ENCODE data around the gene GOLT1A.
A peak's percentile ranks its signal among the peaks of the same experiment; 100 is the strongest.

Gene GOLT1A

DNA sequence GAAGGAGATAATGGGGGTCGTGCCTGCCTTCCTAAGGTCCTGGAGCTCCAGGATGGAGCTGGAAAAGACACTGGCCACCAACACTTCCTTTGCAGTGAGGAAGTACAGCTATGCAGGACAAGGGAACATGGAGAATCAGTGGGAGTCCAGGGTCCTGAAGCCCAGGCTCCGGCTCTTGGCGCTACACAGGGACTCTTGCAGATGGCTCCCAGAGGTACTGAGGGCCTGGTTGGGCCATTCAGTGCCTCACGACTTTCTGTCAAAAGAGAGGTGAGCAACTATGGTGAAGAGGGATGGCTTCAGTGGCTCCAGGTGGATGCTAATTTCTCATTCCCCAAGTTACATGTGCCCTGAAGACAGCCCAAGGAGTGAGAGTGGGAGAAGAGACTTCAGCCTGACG, 60.1 kb downstream of the GOLT1A start:
- DNase-seq: no peak

DNA sequence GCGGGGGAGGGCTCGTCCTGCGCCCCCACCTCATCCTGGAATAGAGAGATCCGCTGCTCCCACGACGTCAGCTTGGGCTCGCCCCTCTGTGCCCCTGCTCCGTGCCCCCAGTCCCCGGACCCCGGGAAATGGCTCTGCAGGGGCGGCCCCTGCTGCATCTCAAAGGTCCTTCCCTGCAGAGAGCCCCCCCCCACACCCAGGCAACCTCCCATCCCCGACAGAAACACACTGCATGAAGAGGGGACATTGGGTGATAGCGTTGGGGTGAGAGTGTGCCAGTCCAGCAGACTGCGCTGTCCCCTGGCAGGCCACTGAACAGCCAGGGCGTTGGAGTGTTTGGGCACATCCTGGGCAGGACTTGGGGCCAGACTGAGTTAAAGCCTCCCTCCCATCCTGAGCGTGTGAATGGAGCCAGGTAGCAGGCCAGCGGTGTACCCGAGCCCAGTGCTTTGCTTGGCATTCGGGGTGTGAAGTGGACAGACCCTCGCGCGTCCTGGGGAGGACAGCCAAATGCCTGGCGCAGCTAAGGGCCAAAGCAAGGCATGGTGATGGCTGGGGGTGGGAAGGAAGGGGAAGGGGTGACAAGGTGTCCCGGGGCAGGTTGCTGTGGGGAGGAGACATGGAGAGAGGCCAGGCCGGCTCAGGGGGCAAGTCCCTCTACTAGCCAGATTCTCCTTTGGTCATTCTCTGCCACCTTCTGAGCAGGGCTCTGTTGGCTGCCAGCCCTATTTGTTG, 61.3 kb downstream of the GOLT1A start:
- DNase-seq: no peak

DNA sequence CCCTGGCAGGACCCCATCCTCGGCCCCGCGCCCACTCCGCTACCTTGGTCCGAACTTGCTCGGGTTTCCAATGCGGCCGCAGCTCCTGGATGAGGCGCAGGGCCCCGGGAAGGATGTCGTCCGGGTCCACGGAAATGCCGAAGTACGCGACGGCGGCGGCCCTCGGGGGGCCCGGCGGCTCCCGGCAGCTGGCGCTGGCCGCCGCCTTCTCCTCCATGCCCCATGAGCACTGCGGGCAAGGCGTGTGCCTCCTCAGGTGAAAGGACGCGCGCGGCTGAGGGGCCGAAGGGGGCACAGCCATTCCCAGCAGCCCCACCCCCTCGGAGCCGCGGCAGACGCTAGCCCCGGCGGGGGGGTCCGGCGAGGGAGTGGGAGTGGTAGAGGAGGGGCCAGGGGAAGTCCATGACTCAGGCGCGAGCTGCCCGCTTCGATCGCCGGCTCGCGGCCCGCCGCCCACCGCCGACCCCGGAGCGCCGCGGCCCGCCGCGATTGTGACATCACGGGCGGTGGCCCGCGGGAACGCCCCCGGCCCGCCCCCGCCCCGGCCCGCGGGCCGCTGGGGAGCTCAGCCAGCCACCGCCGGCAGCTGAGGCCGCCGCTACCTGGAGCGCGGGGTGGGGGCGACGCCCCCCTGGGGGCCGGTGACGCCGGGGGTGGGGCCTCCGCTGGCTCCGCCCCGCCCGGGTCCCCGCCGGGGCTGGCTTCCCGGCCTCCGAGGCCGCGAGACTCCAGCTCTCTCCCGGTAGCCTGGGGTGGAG, 62.1 kb downstream of the GOLT1A start, which contains the start of gene ETNK2:
Gene ETNK2, minus strand, starts transcription at position 493 of the 758 bp plus-strand sequence. Its CDS starts 192 bp downstream, at position 301.
- DNase-seq: peak; percentile 69

DNA sequence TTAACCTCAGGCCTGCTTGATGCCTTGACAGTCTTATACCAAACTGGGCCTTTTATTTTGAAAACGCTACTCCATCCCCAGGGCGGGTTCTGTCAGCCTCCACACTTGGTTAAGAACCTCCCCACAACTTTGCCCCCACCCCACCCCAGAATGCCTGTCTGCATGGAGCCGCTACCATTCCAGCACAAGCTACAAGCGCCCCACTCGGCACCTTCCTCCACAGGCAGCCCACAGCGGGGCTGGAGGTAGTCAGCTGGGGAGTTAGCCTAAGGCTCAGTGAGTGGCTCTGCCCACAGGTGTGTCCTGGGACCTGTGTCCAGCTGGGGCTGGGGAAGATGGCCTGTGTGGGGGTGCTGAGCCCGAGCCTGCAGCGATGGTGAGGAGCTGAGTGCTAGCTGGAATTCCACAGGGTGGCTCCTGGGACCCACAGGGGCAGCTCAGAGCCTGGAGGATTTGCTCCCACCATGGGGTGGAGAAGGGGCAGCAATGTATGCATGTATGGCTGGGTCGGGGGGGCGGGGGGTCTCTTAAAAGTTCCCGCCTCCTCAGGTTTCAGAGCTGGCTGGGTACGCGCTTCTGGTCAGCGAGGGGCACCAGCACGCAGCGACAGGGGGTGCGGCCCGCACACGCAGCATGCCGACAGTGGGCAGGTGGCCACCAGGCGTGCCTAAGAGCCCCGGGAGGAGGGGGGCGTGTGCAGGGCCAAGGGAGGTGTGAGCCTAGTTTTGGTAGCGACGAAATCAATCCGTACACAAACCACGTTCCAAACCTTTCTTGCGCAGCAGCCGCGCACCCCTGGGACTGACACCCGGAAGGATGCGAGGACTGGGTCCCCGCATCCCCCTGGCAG, 62.9 kb downstream of the GOLT1A start:
- DNase-seq: no peak

DNA sequence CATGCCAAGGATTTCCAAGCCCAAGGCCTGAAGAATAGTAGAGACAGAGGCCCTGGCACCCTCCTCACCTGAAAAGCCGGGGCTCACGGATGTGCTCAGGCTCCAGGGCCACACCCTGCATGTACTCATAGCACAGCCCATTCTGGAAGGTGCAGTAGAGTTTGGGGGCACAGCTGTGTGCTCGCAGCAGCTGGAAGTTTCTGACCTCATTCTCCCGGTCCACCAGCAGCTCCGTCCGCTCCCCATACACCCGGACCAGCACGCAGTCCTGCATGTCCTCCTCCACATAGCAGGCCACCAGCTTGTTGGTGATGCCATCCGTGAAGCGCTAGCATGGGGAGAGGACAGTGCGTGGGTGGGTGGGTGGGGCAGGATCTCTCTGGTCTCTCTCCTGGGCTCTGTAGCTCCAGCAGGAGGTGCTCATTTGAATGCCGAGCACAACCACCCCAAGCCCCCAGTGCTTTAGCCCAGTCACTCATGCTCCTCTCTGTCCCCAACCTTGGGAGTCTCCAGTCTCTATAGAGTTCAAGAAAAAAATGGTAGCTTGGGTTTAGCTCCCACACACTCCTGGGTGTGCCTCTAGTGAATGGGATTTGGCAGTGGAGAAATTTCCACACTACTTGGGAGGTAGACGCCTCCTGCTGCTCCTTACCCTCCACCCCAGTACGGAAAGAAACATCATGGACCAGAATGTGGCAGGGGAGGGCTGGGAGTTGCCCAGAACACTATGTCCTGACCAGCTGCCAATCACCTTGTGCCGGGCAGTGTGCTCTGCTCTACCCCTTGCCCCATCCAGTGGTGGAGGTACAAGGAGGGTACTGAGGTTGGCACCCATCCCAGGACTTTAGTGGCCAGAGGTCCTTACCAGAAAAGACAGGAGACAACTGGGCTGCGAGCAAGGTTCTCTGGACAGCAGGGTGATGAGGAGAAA, 63.9 kb downstream of the GOLT1A start:
- DNase-seq: no peak

DNA sequence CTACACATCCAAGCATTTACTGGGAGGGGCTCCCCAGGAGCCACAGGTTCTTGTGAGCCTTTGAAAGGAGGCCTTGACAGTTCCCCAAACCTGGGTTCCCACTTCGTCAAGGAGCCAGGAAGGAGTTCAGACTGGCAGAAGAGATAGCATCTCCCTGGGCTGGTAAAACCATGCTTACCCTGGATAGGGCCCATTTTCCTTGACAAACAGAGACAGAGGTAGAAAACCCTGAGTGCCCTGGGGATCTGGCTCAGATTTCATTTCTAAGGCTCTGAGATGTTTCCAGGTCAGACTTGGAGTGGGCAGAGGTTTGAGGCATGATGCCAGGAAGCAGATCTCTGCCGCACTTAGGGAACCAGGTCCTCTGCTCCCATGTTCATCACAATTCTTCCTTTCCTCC, 64.7 kb downstream of the GOLT1A start:
- no peak for DNase-seq
